ENCODE data around the gene GIGYF2.

GIGYF2 gene

DNA sequence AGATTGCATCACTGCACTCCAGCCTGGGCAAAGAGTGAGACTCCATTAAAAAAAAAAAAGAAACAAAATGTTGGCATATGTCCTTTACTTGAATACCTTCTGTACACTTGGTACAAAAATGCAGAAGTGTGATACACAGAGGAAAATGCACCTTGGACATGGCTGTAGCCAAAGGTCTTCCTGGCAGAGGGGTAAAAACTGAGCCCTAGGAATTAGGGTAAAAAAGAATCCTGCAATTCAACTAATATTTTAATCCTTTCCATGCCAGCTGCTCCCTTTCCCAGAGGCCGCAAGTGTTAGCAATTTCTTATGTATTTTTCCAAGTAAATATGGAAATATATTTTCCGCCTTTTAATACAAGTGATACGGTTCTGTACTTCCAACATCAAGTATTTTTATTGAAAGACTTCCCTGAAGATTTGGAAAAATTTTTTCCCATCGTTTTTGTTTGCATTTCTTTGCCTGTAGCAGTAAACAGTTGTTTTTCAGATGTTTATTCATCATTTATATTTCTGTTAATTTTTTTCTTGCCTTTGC lies 53.1 kb downstream of the GIGYF2 start:
- Histone ChIP-seq H3K27me3 (ENCODE audit: control insufficient read depth in 1 of 2, insufficient read depth in 2 of 2, low read length in 2 of 2) (no peaks in the 10 kb centered on the region), H3K4me1 (ENCODE audit: control insufficient read depth, insufficient read depth, low read length) (no peaks in the 10 kb centered on the region), H3K9ac (ENCODE audit: low read length in 2 of 2) (no peak overlapping the region), H3K27ac (ENCODE audit: low read length) (no peak overlapping the region), H3K4me3 (ENCODE audit: low read length in 2 of 2) (no peak overlapping the region), H3K9me3 (ENCODE audit: control insufficient read depth in 2 of 2, low read length in 2 of 2) (no peaks in the 10 kb centered on the region), H3K36me3 (ENCODE audit: control insufficient read depth in 2 of 2, insufficient read depth in 2 of 2, low read length in 2 of 2) (peaks cover 17 to 23% of the 10 kb centered on the region in 2 donors)

DNA sequence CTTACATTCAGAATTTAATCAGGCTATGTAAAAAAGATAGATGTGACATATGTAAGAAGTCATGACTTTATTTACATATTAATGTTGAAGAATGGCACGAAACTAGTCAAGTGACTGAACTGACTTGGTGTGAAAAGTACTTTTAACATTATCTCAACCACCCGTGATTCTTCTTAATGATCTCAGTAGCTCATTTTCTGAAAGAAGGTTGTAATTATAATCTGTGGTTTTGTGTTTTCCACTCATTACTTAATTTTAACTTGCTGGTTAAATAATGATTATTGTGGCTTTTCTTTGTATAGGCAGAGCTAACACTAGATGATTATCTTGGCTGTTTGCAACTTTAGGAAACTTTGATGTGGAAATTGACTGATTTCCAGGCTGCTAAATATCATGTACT lies 60.8 kb downstream of the GIGYF2 start:
- no peaks in the 10 kb centered on the region for H3K27me3 ChIP-seq (ENCODE audit: control insufficient read depth in 1 of 2, insufficient read depth in 2 of 2, low read length in 2 of 2)
- H3K4me1 ChIP-seq (ENCODE audit: control insufficient read depth, insufficient read depth, low read length) = no peaks in the 10 kb centered on the region
- peaks cover 9 to 27% of the 10 kb centered on the region in 2 donors for H3K36me3 ChIP-seq (ENCODE audit: control insufficient read depth in 2 of 2, insufficient read depth in 2 of 2, low read length in 2 of 2)
- no peak overlapping the region for H3K4me3 ChIP-seq (ENCODE audit: low read length in 2 of 2)
- H3K9ac ChIP-seq (ENCODE audit: low read length in 2 of 2) = no peak overlapping the region
- no peaks in the 10 kb centered on the region for H3K9me3 ChIP-seq (ENCODE audit: control insufficient read depth in 2 of 2, low read length in 2 of 2)
- H3K27ac ChIP-seq (ENCODE audit: low read length) = no peak overlapping the region

DNA sequence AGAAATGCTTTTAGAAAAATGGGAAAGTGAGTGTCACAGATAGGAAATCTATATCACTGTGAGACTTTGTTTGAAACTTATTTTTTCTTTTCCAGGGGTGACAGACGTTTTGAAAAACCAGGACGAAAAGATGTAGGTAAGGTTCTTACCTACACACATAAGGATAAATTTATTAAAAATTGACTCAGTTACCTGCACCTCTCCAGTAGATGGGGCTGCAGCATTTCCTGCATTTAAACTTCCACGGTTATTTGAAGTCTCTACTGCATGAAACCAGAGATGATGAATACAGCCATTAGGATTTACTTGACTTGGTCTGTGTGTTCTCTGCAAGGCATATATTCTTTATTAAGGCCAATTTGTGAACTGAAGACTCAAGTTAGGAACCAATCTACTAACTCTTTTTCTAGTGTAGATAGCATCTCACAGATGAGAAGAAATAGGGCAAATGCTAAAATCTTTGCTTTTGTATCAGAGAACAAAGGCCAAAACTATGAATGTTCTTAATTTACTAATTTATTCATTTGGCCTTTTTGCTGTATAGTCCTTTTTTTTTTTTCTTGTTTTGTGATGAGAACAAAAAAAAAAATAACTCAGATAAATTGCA lies 64.3 kb downstream of the GIGYF2 start:
- no peaks in the 10 kb centered on the region for H3K27me3 ChIP-seq (ENCODE audit: control insufficient read depth in 1 of 2, insufficient read depth in 2 of 2, low read length in 2 of 2)
- no peak overlapping the region for H3K9ac ChIP-seq (ENCODE audit: low read length in 2 of 2)
- no peaks in the 10 kb centered on the region for H3K4me1 ChIP-seq (ENCODE audit: control insufficient read depth, insufficient read depth, low read length)
- H3K4me3 ChIP-seq (ENCODE audit: low read length in 2 of 2) = no peak overlapping the region
- H3K36me3 ChIP-seq (ENCODE audit: control insufficient read depth in 2 of 2, insufficient read depth in 2 of 2, low read length in 2 of 2) = peaks cover 11 to 22% of the 10 kb centered on the region in 2 donors
- no peak overlapping the region for H3K27ac ChIP-seq (ENCODE audit: low read length)
- H3K9me3 ChIP-seq (ENCODE audit: control insufficient read depth in 2 of 2, low read length in 2 of 2) = no peaks in the 10 kb centered on the region

DNA sequence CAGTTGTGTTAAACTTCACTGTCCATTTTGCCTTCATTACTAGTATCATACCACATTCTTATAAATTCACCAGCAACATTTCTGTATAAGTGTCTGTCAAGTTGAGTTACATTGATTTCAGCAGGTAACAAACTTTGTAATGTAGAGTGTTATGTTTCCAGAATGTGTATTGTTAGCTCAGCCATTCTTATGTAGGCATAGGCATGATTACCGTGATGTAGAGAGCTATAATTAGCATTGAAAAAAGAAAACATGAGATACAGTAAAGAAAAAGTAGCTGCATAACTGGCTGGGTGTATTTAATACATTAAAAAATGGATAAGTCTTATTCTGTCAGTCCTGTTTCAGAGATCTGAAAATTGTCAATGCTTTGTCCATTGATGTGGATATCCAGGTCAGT lies 70.7 kb downstream of the GIGYF2 start:
- Histone ChIP-seq H3K4me1 (ENCODE audit: control insufficient read depth, insufficient read depth, low read length) (no peaks in the 10 kb centered on the region), H3K36me3 (ENCODE audit: control insufficient read depth in 2 of 2, insufficient read depth in 2 of 2, low read length in 2 of 2) (peaks cover 18 to 21% of the 10 kb centered on the region in 2 donors)

DNA sequence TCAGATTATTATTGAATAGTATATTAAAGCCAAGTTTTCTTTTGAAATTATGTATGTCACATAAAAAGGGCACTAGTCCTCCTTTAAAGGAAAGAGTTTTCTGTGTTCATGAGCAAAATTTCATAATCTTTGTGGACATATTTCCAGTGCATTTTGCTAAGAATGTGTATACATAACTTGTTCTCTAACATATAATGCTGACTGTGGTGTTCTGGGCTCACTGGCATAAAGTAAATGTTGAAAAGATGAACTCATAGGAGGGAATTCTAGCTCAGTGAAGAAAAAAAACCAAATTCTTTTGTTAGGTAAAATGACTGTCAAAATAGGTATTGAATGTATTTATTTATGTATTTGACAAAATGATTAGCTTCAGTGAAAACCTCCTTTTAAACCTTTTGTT lies 73.1 kb downstream of the GIGYF2 start:
- no peaks in the 10 kb centered on the region for H3K4me1 ChIP-seq (ENCODE audit: control insufficient read depth, insufficient read depth, low read length)
- no peaks in the 10 kb centered on the region for H3K9me3 ChIP-seq (ENCODE audit: control insufficient read depth in 2 of 2, low read length in 2 of 2)

More for the DNA sequence above, 70.7 kb downstream of the GIGYF2 start:
- Histone ChIP-seq H3K9ac (ENCODE audit: low read length in 2 of 2) (no peak overlapping the region), H3K27me3 (ENCODE audit: control insufficient read depth in 1 of 2, insufficient read depth in 2 of 2, low read length in 2 of 2) (no peaks in the 10 kb centered on the region), H3K27ac (ENCODE audit: low read length) (no peak overlapping the region), H3K9me3 (ENCODE audit: control insufficient read depth in 2 of 2, low read length in 2 of 2) (no peaks in the 10 kb centered on the region), H3K4me3 (ENCODE audit: low read length in 2 of 2) (no peak overlapping the region)

DNA sequence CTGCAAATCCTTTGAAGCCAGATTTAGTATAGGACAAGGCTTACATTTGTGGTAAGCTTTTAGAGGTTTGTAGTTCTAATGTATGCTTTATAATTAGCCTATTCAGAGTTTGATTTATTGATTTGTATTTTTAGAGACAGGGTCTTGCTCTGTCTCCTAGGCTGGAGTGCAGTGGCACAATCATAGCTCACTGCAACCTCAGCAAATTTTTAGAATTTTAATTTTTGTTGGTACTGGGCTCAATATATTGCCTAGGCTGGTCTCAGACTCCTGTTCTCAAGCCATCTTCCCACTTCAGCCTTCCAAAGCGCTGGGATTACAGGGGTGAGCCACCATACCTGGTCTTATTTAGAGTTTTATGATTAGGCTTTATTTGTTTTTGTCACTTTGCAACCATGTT lies 74.7 kb downstream of the GIGYF2 start:
- Histone ChIP-seq H3K27me3 (ENCODE audit: control insufficient read depth in 1 of 2, insufficient read depth in 2 of 2, low read length in 2 of 2) (no peaks in the 10 kb centered on the region), H3K4me3 (ENCODE audit: low read length in 2 of 2) (no peak overlapping the region), H3K27ac (ENCODE audit: low read length) (no peak overlapping the region), H3K9ac (ENCODE audit: low read length in 2 of 2) (no peak overlapping the region), H3K9me3 (ENCODE audit: control insufficient read depth in 2 of 2, low read length in 2 of 2) (no peaks in the 10 kb centered on the region), H3K4me1 (ENCODE audit: control insufficient read depth, insufficient read depth, low read length) (no peaks in the 10 kb centered on the region), H3K36me3 (ENCODE audit: control insufficient read depth in 2 of 2, insufficient read depth in 2 of 2, low read length in 2 of 2) (peaks cover 10 to 12% of the 10 kb centered on the region in 2 donors)

More for the DNA sequence above, 73.1 kb downstream of the GIGYF2 start:
- H3K27me3 ChIP-seq (ENCODE audit: control insufficient read depth in 1 of 2, insufficient read depth in 2 of 2, low read length in 2 of 2) = no peaks in the 10 kb centered on the region
- no peak overlapping the region for H3K4me3 ChIP-seq (ENCODE audit: low read length in 2 of 2)
- H3K36me3 ChIP-seq (ENCODE audit: control insufficient read depth in 2 of 2, insufficient read depth in 2 of 2, low read length in 2 of 2) = peaks cover 12 to 16% of the 10 kb centered on the region in 2 donors
- H3K9ac ChIP-seq (ENCODE audit: low read length in 2 of 2) = no peak overlapping the region
- H3K27ac ChIP-seq (ENCODE audit: low read length) = no peak overlapping the region

DNA sequence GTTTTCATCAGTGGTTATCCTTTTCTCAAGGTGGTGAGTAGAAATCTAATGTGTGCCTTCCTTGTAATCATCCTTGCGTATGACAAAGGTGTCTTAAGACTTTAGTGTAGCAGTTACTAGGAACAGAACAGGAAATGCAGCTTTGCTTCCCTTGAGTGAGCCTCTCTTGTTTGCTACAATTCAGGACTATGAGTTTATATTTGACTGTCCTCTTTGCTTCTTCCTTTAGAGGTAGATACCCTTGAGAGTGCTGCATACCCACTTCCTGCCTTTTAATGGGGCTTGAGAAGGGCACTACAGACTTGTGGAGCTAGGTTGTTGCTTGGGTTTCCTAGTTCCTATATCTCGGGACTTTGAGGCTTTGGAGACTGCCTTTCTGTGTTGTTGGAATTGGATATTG lies 75.4 kb downstream of the GIGYF2 start:
- Histone ChIP-seq H3K9ac (ENCODE audit: low read length in 2 of 2) (no peak overlapping the region), H3K4me1 (ENCODE audit: control insufficient read depth, insufficient read depth, low read length) (no peaks in the 10 kb centered on the region), H3K36me3 (ENCODE audit: control insufficient read depth in 2 of 2, insufficient read depth in 2 of 2, low read length in 2 of 2) (peaks cover 10 to 12% of the 10 kb centered on the region in 2 donors), H3K27ac (ENCODE audit: low read length) (no peak overlapping the region), H3K9me3 (ENCODE audit: control insufficient read depth in 2 of 2, low read length in 2 of 2) (no peaks in the 10 kb centered on the region), H3K4me3 (ENCODE audit: low read length in 2 of 2) (no peak overlapping the region), H3K27me3 (ENCODE audit: control insufficient read depth in 1 of 2, insufficient read depth in 2 of 2, low read length in 2 of 2) (no peaks in the 10 kb centered on the region)

DNA sequence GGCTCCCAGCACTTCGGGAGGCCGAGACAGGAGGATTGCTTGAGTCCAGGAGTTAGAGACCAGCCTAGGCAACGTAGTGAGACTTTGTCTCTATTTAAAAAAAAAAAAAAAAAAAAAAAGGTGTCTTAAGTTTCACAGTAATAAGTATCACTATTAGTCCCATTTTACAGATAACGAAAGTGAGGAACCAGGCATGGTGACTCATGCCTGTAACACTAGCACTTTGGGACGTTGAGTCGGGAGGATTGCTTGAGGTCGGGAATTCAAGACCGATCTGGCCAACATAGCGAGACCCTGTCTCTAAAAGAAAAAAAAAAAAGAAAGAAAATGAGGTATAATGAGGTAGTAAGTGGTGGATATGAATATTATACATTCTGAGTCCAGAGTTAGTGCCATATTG lies 76.7 kb downstream of the GIGYF2 start:
- H3K9me3 ChIP-seq (ENCODE audit: control insufficient read depth in 2 of 2, low read length in 2 of 2) = no peaks in the 10 kb centered on the region
- peaks cover 5 to 6% of the 10 kb centered on the region in 2 donors for H3K36me3 ChIP-seq (ENCODE audit: control insufficient read depth in 2 of 2, insufficient read depth in 2 of 2, low read length in 2 of 2)
- no peak overlapping the region for H3K9ac ChIP-seq (ENCODE audit: low read length in 2 of 2)
- H3K4me1 ChIP-seq (ENCODE audit: control insufficient read depth, insufficient read depth, low read length) = no peaks in the 10 kb centered on the region
- no peak overlapping the region for H3K4me3 ChIP-seq (ENCODE audit: low read length in 2 of 2)
- no peaks in the 10 kb centered on the region for H3K27me3 ChIP-seq (ENCODE audit: control insufficient read depth in 1 of 2, insufficient read depth in 2 of 2, low read length in 2 of 2)
- H3K27ac ChIP-seq (ENCODE audit: low read length) = no peak overlapping the region

DNA sequence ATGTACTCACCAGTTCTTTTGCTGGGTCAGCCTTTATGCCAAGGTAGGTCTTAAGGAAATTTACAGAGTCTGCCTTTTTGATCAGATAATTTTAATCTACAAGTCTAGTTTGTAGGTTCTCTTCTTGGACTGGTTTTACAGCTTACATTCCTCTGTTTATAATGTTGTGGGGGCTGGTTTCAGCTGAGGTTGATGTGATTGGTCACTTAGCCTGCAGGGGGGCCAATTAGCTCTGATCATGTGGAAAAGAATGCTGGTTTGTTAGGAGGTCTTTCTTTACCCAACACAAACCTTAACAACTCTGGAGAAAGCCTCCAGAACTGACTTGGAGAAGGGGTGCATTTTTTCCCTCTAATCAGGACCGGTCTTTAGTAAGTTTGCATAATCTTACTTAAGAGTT lies 79.3 kb downstream of the GIGYF2 start, which contains the start of gene KCNJ13:
Gene KCNJ13, minus strand, starts transcription at position 131 of the 400 bp plus-strand sequence. CDS start 5,203 bp downstream, outside the sequence.
- no peaks in the 10 kb centered on the region for H3K36me3 ChIP-seq (ENCODE audit: control insufficient read depth in 2 of 2, insufficient read depth in 2 of 2, low read length in 2 of 2)
- peaks cover 8% of the 10 kb centered on the region for H3K4me1 ChIP-seq (ENCODE audit: control insufficient read depth, insufficient read depth, low read length)
- no peaks in the 10 kb centered on the region for H3K27me3 ChIP-seq (ENCODE audit: control insufficient read depth in 1 of 2, insufficient read depth in 2 of 2, low read length in 2 of 2)
- no peak within 1 kb of the TSS for H3K4me3 ChIP-seq (ENCODE audit: low read length in 2 of 2)
- H3K9me3 ChIP-seq (ENCODE audit: control insufficient read depth in 2 of 2, low read length in 2 of 2) = no peaks in the 10 kb centered on the region
- H3K9ac ChIP-seq (ENCODE audit: low read length in 2 of 2) = no peak within 1 kb of the TSS
- H3K27ac ChIP-seq (ENCODE audit: low read length) = no peak within 1 kb of the TSS

DNA sequence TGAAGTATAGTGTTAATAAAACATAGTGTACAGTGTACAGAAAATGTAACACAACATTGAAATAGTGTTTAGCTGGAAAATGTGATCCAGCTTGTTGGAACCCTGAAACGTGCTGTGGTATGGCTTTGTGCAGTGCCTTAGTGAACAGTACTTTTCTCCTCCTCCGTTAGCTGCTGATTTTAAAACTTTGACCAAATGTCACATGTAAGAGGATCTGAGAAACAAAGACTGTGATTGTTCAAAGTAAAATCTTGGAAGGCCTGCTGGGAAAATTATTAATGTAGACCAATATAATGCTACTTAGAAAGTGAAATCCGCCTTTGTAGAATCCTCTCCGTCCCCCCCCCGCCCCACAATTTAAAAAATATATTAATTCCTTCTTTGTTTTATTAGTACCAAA lies 80.1 kb downstream of the GIGYF2 start:
- H3K36me3 ChIP-seq (ENCODE audit: control insufficient read depth in 2 of 2, insufficient read depth in 2 of 2, low read length in 2 of 2) = no peaks in the 10 kb centered on the region

DNA sequence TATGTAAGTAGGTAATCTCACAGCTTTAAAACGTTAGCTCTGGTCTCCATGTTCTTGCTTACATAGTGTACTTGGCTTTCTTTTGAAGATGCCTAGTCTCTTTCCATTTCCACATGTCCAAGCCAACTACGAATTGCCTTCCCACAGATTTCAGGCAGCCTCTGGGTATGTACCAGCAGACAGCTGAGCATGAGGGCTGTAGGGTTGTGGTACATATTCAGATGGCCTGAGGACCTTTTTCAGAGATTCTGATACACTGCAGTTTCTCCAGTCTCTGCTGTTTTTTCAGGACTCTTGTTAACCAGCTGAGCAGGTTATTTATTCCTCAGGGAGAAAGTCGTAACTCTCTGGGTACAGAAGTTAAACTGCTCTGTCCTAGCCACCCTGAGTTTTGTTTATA lies 82.3 kb downstream of the GIGYF2 start:
- Histone ChIP-seq H3K27ac (ENCODE audit: low read length) (peak overlapping the region; percentile 42), H3K27me3 (ENCODE audit: control insufficient read depth in 1 of 2, insufficient read depth in 2 of 2, low read length in 2 of 2) (no peaks in the 10 kb centered on the region), H3K9me3 (ENCODE audit: control insufficient read depth in 2 of 2, low read length in 2 of 2) (no peaks in the 10 kb centered on the region), H3K36me3 (ENCODE audit: control insufficient read depth in 2 of 2, insufficient read depth in 2 of 2, low read length in 2 of 2) (no peaks in the 10 kb centered on the region), H3K4me3 (ENCODE audit: low read length in 2 of 2) (no peak overlapping the region), H3K4me1 (ENCODE audit: control insufficient read depth, insufficient read depth, low read length) (peaks cover 8% of the 10 kb centered on the region), H3K9ac (ENCODE audit: low read length in 2 of 2) (no peak overlapping the region)

More for the DNA sequence above, 80.1 kb downstream of the GIGYF2 start:
- H3K27ac ChIP-seq (ENCODE audit: low read length) = no peak overlapping the region
- H3K9ac ChIP-seq (ENCODE audit: low read length in 2 of 2) = no peak overlapping the region
- no peak overlapping the region for H3K4me3 ChIP-seq (ENCODE audit: low read length in 2 of 2)
- H3K27me3 ChIP-seq (ENCODE audit: control insufficient read depth in 1 of 2, insufficient read depth in 2 of 2, low read length in 2 of 2) = no peaks in the 10 kb centered on the region
- peaks cover 8% of the 10 kb centered on the region for H3K4me1 ChIP-seq (ENCODE audit: control insufficient read depth, insufficient read depth, low read length)
- H3K9me3 ChIP-seq (ENCODE audit: control insufficient read depth in 2 of 2, low read length in 2 of 2) = no peaks in the 10 kb centered on the region

All from stomach smooth muscle (tissue), 2 donors.